Mesenchymal stem cell (in vitro differentiated cells and primary cell): ENCODE data around the gene DISC1.

Experiments
- DNase-seq: peaks from one replicate; pipeline ENCODE4 v3.0.0-alpha.2; 2013
- H2AFZ ChIP-seq: one replicate; pipeline ENCODE4 v1.6.1; 2013; ENCODE audit warnings: low read depth, mild to moderate bottlenecking, control low read depth, inconsistent platforms, low read length, moderate library complexity
- H2AK5ac ChIP-seq: 2 replicates; pipeline ENCODE4 v1.6.1; 2013; ENCODE audit warnings: low read length, moderate library complexity, mild to moderate bottlenecking, inconsistent platforms; ENCODE audit not compliant: severe bottlenecking
- H2BK120ac ChIP-seq: one replicate; pipeline ENCODE4 v1.6.1; 2013; ENCODE audit warnings: low read depth, mild to moderate bottlenecking, inconsistent platforms, low read length, moderate library complexity
- H2BK12ac ChIP-seq, 2 experiments: one replicate each; pipeline ENCODE4 v1.6.1; 2013; ENCODE audit warnings: inconsistent platforms in 2 of 2, low read length in 2 of 2, mild to moderate bottlenecking in 2 of 2, moderate library complexity in 2 of 2, control low read depth in 1 of 2
- H2BK15ac ChIP-seq: one replicate; pipeline ENCODE4 v1.6.1; 2013; ENCODE audit warnings: mild to moderate bottlenecking, low read depth, inconsistent platforms; ENCODE audit not compliant: poor library complexity, severe bottlenecking
- H2BK5ac ChIP-seq: 2 replicates; pipeline ENCODE4 v1.6.1; 2013; ENCODE audit warnings: low read depth, mild to moderate bottlenecking, low read length, control low read depth, inconsistent platforms; ENCODE audit not compliant: poor library complexity, severe bottlenecking
- H3K14ac ChIP-seq, 2 experiments: one replicate each; pipeline ENCODE4 v1.6.1; 2013; ENCODE audit warnings: inconsistent platforms in 2 of 2, low read length in 2 of 2, control low read depth in 1 of 2, mild to moderate bottlenecking in 1 of 2, moderate library complexity in 1 of 2
- H3K18ac ChIP-seq, 2 experiments: one replicate each; pipeline ENCODE4 v1.6.1; 2013; ENCODE audit warnings: inconsistent platforms in 2 of 2, low read length in 2 of 2, control low read depth in 1 of 2, low read depth in 1 of 2, mild to moderate bottlenecking in 1 of 2
- H3K23ac ChIP-seq, 2 experiments: one replicate each; pipeline ENCODE4 v1.6.1; 2013; ENCODE audit warnings: inconsistent platforms in 2 of 2, low read length in 2 of 2, mild to moderate bottlenecking in 2 of 2, moderate library complexity in 2 of 2, control low read depth in 1 of 2
- H3K27ac ChIP-seq: 2 replicates; pipeline ENCODE4 v1.5.1; 2013; ENCODE audit warnings: mild to moderate bottlenecking, moderate library complexity, low read length, control low read depth, inconsistent platforms; ENCODE audit not compliant: poor library complexity, severe bottlenecking
- H3K27me3 ChIP-seq, 2 experiments: 2 replicates each; pipeline versions ENCODE4 v1.6.1 to v1.7.0; 2013; ENCODE audit warnings: low read length in 2 of 2, mild to moderate bottlenecking in 2 of 2, moderate library complexity in 2 of 2, control low read depth in 1 of 2, inconsistent platforms in 1 of 2; ENCODE audit not compliant: control insufficient read depth in 1 of 2, insufficient read depth in 1 of 2
- H3K36me3 ChIP-seq, 2 experiments: 2 replicates each; pipeline versions ENCODE4 v1.6.1 to v1.7.0; 2013; ENCODE audit warnings: low read length in 2 of 2, control low read depth in 1 of 2, inconsistent platforms in 1 of 2, low read depth in 1 of 2, mild to moderate bottlenecking in 1 of 2; ENCODE audit not compliant: insufficient read depth in 2 of 2, control insufficient read depth in 1 of 2
- H3K4ac ChIP-seq, 2 experiments: one replicate each; pipeline ENCODE4 v1.6.1; 2013; ENCODE audit warnings: inconsistent platforms in 2 of 2, low read length in 2 of 2, mild to moderate bottlenecking in 2 of 2, moderate library complexity in 2 of 2, control low read depth in 1 of 2, low read depth in 1 of 2
- H3K4me1 ChIP-seq: 2 replicates; pipeline ENCODE4 v1.6.1; 2013; ENCODE audit warnings: low read depth, low read length, control low read depth; ENCODE audit not compliant: control insufficient read depth, insufficient read depth
- H3K4me2 ChIP-seq: 2 replicates; pipeline ENCODE4 v1.6.1; 2013; ENCODE audit warnings: low read length, mild to moderate bottlenecking, inconsistent platforms; ENCODE audit not compliant: poor library complexity, severe bottlenecking
- H3K4me3 ChIP-seq, 2 experiments: 2 replicates each; pipeline versions ENCODE4 v1.5.1 to v1.7.0; 2013; ENCODE audit warnings: low read length in 2 of 2, mild to moderate bottlenecking in 2 of 2, control low read depth in 1 of 2, low read depth in 1 of 2; ENCODE audit not compliant: insufficient read depth in 1 of 2
- H3K79me1 ChIP-seq: replicated peaks from 2 replicates; pipeline ENCODE4 v1.6.1; 2013; ENCODE audit warnings: mild to moderate bottlenecking, control low read depth, low read length, inconsistent platforms; ENCODE audit not compliant: poor library complexity, severe bottlenecking
- H3K9ac ChIP-seq: 2 replicates; pipeline ENCODE4 v1.7.0; 2013; ENCODE audit warnings: mild to moderate bottlenecking, low read length, moderate library complexity
- H3K9me3 ChIP-seq: 2 replicates; pipeline ENCODE4 v1.7.0; 2013; ENCODE audit warnings: mild to moderate bottlenecking, low read length; ENCODE audit not compliant: control insufficient read depth
- H4K8ac ChIP-seq: one replicate; pipeline ENCODE4 v1.6.1; 2013; ENCODE audit warnings: inconsistent platforms, mild to moderate bottlenecking, low read length, moderate library complexity
- H4K91ac ChIP-seq: one replicate; pipeline ENCODE4 v1.6.1; 2013; ENCODE audit warnings: mild to moderate bottlenecking, low read length, inconsistent platforms
- WGBS: methylation state at CpG from one replicate; pipeline ENCODE4 v1.1.7; 2013; ENCODE audit warnings: mixed read lengths; 5-methylcytosine and 5-hydroxymethylcytosine counted together

The DISC1 gene

GRCh38 chr1:231695439-231696255 is 69.1 kb downstream of the DISC1 start:
- Histone ChIP-seq H3K23ac (no peak overlapping the region), H3K4me1 (peaks cover 7% of the 10 kb centered on the region), H3K4ac (no peak overlapping the region), H2BK12ac (peak overlapping the region in 1 of 2 experiments; percentile 1), H3K18ac (peak overlapping the region in 1 of 2 experiments; percentile 31), H4K91ac (peak overlapping the region; percentile 64), H4K8ac (peak overlapping the region; percentile 68), H3K79me1 (peaks cover 45% of the 10 kb centered on the region), H3K4me3 (no peak overlapping the region), H2AFZ (no peak overlapping the region), H3K27me3 (no peaks in the 10 kb centered on the region), H2AK5ac (no peak overlapping the region), H3K36me3 (peaks cover 0 to 25% of the 10 kb centered on the region in 2 experiments), H3K4me2 (no peak overlapping the region), H3K27ac (no peak overlapping the region), H2BK120ac (no peak overlapping the region), H3K9ac (no peak overlapping the region), H3K14ac (no peak overlapping the region), H3K9me3 (no peaks in the 10 kb centered on the region), H2BK15ac (no peak overlapping the region), H2BK5ac (no peak overlapping the region)
- no peak for DNase-seq
- WGBS = 78% methylated on average over 7 of the region's 8 CpGs

GRCh38 chr1:231699784-231700183 is 73.2 kb downstream of the DISC1 start:
- no peak overlapping the region for H2AFZ ChIP-seq

GRCh38 chr1:231701306-231701705 is 74.7 kb downstream of the DISC1 start:
- peaks cover 18% of the 10 kb centered on the region for H3K79me1 ChIP-seq
- H3K4me1 ChIP-seq = peaks cover 2% of the 10 kb centered on the region
- no peak overlapping the region for H2BK120ac ChIP-seq
- no peak overlapping the region for H3K4me2 ChIP-seq
- H3K4ac ChIP-seq = no peak overlapping the region
- H3K27ac ChIP-seq = no peak overlapping the region
- H2BK15ac ChIP-seq = no peak overlapping the region
- no peak overlapping the region for H3K9ac ChIP-seq
- no peaks in the 10 kb centered on the region for H3K27me3 ChIP-seq
- H3K9me3 ChIP-seq = no peaks in the 10 kb centered on the region
- no peak overlapping the region for H3K23ac ChIP-seq
- no peak overlapping the region for H3K18ac ChIP-seq
- H2BK5ac ChIP-seq = no peak overlapping the region
- peaks cover 0 to 5% of the 10 kb centered on the region in 2 experiments for H3K36me3 ChIP-seq
- H2BK12ac ChIP-seq = no peak overlapping the region
- no peak overlapping the region for H3K14ac ChIP-seq
- DNase-seq = no peak
- no peak overlapping the region for H3K4me3 ChIP-seq
- H4K8ac ChIP-seq = no peak overlapping the region
- no peak overlapping the region for H2AK5ac ChIP-seq
- H4K91ac ChIP-seq = no peak overlapping the region
- no peak overlapping the region for H2AFZ ChIP-seq

More at GRCh38 chr1:231699784-231700183, 73.2 kb downstream of the DISC1 start:
- Histone ChIP-seq H3K36me3 (peaks cover 0 to 10% of the 10 kb centered on the region in 2 experiments), H3K18ac (no peak overlapping the region), H3K4me1 (peaks cover 2% of the 10 kb centered on the region), H3K14ac (no peak overlapping the region), H3K27ac (no peak overlapping the region), H4K8ac (no peak overlapping the region), H2BK15ac (no peak overlapping the region), H2BK5ac (no peak overlapping the region), H2AK5ac (no peak overlapping the region), H3K4ac (no peak overlapping the region), H3K9me3 (no peaks in the 10 kb centered on the region), H3K4me2 (no peak overlapping the region), H3K23ac (no peak overlapping the region), H3K27me3 (no peaks in the 10 kb centered on the region), H2BK120ac (no peak overlapping the region), H3K9ac (no peak overlapping the region), H3K4me3 (no peak overlapping the region), H4K91ac (no peak overlapping the region), H2BK12ac (no peak overlapping the region), H3K79me1 (peaks cover 27% of the 10 kb centered on the region)
- 66% methylated on average over 2 of the region's 2 CpGs for WGBS
- DNase-seq = peak; percentile 69

- Histone ChIP-seq H4K8ac (no peak overlapping the region), H3K9ac (no peak overlapping the region), H3K4me2 (no peak overlapping the region), H3K4ac (no peak overlapping the region), H3K18ac (no peak overlapping the region), H2BK15ac (no peak overlapping the region), H3K27ac (peak overlapping the region; percentile 36), H3K36me3 (peaks cover 0 to 6% of the 10 kb centered on the region in 2 experiments), H3K4me1 (peaks cover 2% of the 10 kb centered on the region), H3K23ac (no peak overlapping the region), H2AK5ac (no peak overlapping the region), H2BK120ac (no peak overlapping the region), H3K9me3 (no peaks in the 10 kb centered on the region), H3K79me1 (peaks cover 17% of the 10 kb centered on the region), H3K27me3 (no peaks in the 10 kb centered on the region), H2AFZ (no peak overlapping the region), H3K4me3 (no peak overlapping the region), H4K91ac (no peak overlapping the region), H2BK12ac (no peak overlapping the region), H2BK5ac (no peak overlapping the region), H3K14ac (no peak overlapping the region)
- DNase-seq = no peak
- WGBS = 86% methylated on average over 1 of the region's 1 CpG
Observed at GRCh38 chr1:231702331-231702730, 75.7 kb downstream of the DISC1 start.
